Activated CD8-positive, alpha-beta memory T cell treated with anti-CD3 and anti-CD28 coated beads, Interleukin-2, amount 50 U/mL, for 1 hour (primary cell): ENCODE results near the gene OR8H3.
"Not testable (repeated sequence)": the region's sequence is repeated elsewhere in the genome, so short reads cannot be mapped to it uniquely, and the experiment has no call there.

Source experiments
- DNase-seq: peaks from one replicate; pipeline ENCODE4 v3.0.0-alpha.2; 2020; ENCODE audit errors: extremely low read depth

Gene OR8H3, protein sequence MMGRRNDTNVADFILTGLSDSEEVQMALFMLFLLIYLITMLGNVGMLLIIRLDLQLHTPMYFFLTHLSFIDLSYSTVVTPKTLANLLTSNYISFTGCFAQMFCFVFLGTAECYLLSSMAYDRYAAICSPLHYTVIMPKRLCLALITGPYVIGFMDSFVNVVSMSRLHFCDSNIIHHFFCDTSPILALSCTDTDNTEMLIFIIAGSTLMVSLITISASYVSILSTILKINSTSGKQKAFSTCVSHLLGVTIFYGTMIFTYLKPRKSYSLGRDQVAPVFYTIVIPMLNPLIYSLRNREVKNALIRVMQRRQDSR

GRCh38 chr11:56122073-56122472, at the start of gene OR8H3:
TSS of gene OR8H3 (plus strand) at chr11:56122373. CDS start at chr11:56122373, 0 bp downstream.
- no peak for DNase-seq

DNA sequence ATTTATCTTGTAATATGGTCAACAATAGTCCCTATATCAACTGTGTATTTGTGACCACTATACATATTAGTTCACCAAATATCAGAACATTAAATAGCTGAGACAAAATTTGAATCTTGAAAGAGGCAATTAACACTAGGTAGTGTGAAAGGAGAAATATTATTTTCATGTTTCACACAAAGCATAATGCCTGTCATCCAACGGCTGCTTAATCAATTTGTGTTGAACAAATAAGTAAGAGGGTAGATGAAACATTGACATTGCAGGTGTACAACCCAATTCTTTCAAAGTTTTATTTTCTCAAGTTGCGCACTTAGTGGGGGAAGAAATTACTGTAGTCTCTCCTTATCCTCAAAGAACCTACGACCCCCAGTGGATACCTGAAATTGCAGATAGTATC, 32.5 kb upstream of the OR8H3 start:
- DNase-seq = no peak

GRCh38 chr11:56093008-56093407, 29.2 kb upstream of the OR8H3 start, which contains the start of gene OR8I2:
TSS of gene OR8I2 (plus strand) at chr11:56093308. CDS start at chr11:56093308, 0 bp downstream.
- no peak for DNase-seq

- no peak for DNase-seq
Observed at GRCh38 chr11:56103210-56103737, 18.9 kb upstream of the OR8H3 start, which contains the start of gene OR8H2. TSS of gene OR8H2 (plus strand) at chr11:56103687. CDS start at chr11:56105043, 1,356 bp downstream.

DNA sequence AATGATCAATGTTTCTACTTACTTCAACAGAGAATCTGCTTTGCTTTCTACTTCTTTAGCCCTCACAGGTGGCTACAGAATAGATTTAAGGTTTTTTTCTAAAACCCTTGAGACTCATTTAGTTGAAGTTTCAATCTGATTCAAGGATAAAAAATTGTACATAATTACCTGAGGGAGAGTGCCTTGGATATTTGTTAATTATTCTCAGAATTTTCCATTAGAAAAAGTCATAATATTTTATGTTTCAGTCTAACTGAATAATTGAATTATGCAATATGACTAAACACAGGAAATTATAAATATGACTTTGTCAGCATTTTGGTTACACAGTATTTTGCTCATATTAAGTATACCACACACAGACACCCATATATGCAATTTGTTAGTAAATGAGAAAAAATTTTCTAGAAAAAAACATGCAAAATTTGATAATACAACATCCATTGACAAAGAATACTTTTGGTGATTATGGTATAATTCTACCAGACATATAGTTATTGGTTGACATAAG, 18.0 kb downstream of the OR8H3 start, which contains the start of gene OR8J3:
Gene OR8J3 (minus strand): TSS at position 51 of the 511 bp plus-strand sequence. CDS start 2,483 bp downstream, outside the sequence.
- DNase-seq = no peak

DNA sequence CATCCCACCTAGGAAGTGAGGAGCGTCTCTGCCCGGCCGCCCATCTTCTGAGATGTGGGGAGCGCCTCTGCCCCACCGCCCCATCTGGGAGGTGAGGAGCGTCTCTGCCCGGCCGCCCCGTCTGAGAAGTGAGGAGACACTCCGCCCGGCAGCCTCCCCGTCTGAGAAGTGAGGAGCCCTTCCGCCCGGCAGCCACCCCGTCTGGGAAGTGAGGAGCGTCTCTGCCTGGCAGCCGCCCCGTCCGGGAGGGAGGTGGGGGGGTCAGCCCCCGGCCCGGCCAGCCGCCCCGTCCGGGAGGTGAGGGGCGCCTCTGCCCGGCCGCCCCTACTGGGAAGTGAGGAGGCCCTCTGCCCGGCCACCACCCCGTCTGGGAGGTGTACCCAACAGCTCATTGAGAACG, 21.5 kb downstream of the OR8H3 start:
- not testable (repeated sequence) for DNase-seq

DNA sequence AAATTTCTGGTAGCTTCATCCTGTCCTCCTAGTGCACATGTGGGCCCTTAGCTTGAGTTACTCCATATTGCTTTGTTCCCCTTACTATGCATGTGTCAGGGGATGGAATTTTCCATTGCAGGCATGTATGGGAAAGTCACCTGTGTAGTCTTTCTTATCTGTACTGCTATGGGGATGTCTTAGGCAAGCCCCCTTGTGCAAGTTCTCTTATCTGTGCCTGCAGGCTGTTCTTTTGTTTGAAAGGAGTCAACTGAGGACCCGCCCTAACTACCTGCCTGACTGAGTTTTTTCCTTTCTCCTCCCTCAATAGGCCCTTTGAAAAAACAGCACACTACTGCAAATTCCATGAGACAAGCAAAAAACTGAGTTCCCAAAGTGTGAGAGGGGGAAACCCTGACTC, 29.2 kb downstream of the OR8H3 start:
- no peak for DNase-seq

DNA sequence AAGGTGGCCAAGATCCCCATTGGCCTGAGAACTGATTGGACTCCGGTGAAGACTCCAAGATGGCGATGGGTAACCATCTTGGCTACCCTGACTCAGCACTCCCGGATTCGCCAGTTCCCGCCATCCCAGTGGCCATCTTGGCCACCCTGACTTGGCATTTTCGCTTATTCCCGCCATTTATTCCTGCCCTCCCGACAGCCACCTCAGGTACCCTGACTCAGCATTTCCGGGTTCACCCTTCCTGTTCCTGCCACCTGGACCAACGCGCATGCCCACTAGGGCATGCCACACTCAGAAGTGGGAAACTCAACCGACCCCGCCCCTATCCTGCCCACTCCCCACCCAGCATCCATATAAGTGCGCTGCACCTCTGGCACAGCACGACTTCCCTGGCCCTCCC, 30.2 kb downstream of the OR8H3 start:
- DNase-seq = no peak

DNA sequence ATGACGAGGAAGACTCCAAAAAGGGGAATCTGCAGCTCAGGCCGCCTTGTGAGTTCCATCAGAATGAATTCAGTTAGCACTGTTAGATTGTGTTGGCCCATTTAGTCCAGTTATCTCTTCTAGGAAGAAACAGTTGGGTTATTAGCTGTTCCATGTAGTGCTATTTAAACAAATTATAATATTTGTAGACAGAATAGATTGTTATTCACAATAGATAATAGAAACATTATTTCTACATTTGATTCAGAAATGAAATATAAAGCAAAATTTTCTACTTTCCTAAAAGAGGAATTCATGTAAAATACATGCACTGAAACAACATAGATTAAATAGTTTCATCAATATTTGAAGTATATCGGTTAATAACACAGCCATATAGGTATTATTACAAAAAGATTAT, 38.0 kb downstream of the OR8H3 start, which contains the start of gene OR8K5:
Gene OR8K5 (minus strand): TSS at position 101 of the 400 bp plus-strand sequence. CDS start 0 bp downstream, at position 101.
- no peak for DNase-seq

DNA sequence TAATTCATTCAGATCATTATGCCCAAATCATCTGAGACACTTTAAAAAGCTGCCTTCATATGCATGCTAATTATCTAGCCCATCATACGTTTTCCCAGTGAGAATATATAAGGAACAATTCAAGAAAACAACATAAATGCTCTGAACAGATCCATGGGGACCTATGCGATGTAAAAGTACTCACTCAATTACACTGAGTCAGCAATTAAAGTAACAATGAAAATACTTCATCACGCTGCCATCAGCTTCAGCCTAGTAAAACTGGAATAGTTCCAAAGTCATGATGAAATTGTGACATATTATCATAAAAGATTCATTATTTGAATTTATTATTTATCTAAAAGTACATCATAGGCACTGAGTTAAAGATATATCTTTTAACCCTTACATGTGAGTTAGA, 41.6 kb downstream of the OR8H3 start:
- no peak for DNase-seq

DNA sequence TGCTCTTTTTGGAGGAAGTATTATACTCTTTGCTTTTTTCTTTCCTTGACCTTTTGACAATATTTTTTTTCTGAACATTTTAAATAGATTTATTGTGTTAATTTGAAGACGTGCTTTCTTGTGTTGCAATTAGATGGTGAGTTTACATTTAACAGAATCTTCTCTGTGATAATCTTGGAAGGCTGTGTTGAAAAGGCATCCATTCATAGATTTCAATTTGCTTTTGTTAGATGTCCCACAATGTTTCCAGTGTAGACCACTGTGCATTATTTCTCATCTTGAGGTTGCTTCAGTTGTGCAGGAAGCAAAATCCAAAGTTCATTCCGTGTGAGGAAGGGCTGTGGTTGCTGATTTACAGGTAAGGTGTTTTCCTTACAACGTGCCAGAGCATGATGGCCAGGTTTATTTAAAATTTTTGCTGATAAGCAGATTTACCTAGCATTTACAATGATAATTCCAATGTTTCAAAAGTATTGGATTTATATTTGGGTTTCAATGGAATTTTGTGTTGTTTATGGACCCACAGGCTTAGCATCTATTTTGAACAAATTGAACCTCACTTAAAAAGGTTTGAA, 50.2 kb downstream of the OR8H3 start:
- no peak for DNase-seq
